Ascending aorta (tissue), 2 donors: Measurements from ENCODE around the gene GALNT18. TPM values are rescaled to one million over a fixed set of nuclear protein-coding genes. Genes with fewer than 3 reads are reported as not detected.

Experiments
- DNase-seq, 2 donors: peaks; one replicate each; pipeline ENCODE4 v3.0.0-alpha.2; 2019; ENCODE audit warnings: low spot score in 2 of 2
- H3K27ac ChIP-seq, 2 donors: fragments of 200-600 bp; sonication (generic); one replicate each; pipeline ENCODE4 v1.5.1; 2016 to 2017; ENCODE audit warnings: mild to moderate bottlenecking in 1 of 2
- H3K27me3 ChIP-seq: fragments of 200-600 bp; sonication (generic); one replicate; pipeline ENCODE4 v1.5.1; 2017
- H3K36me3 ChIP-seq, 2 donors: fragments of 200-600 bp; sonication (generic); one replicate each; pipeline ENCODE4 v1.5.1; 2016
- H3K4me1 ChIP-seq, 2 donors: fragments of 200-600 bp; sonication (generic); one replicate each; pipeline ENCODE4 v1.5.1; 2016 to 2017; ENCODE audit warnings: mild to moderate bottlenecking in 1 of 2
- H3K4me3 ChIP-seq, 2 donors: fragments of 200-600 bp; sonication (generic); one replicate each; pipeline ENCODE4 v1.5.1; 2016 to 2017; ENCODE audit warnings: mild to moderate bottlenecking in 1 of 2
- H3K9me3 ChIP-seq, 2 donors: fragments of 200-600 bp; sonication (generic); one replicate each; pipeline ENCODE4 v1.5.1; 2016
- intact Hi-C: fragments of 100-400 bp; cut with DNase I; formaldehyde crosslinking; loops from one replicate; pipeline ENCODE4 v1.15.1; 2023
- total RNA-seq: library from RNA; depleted of rRNA; stranded (reverse); fragments of >200 nt; gene quantifications from one replicate; pipeline ENCODE4 v1.1.0, GENCODE V29; 2016
- TF ChIP-seq, protein P1 (sequence below), 3 experiments: fragments of 200-600 bp in 2 of 3; fragments of 450-650 bp in 1 of 3; sonication (generic) in 2 of 3; IDR thresholded peaks; one replicate each; pipeline ENCODE4 v1.5.1; 2016 to 2019; ENCODE audit warnings: antibody characterized with exemption in 3 of 3, mild to moderate bottlenecking in 1 of 3, moderate library complexity in 1 of 3

Gene GALNT18
- total RNA-seq, 1 donor from 2014 or later, result 53.5 TPM

DNA sequence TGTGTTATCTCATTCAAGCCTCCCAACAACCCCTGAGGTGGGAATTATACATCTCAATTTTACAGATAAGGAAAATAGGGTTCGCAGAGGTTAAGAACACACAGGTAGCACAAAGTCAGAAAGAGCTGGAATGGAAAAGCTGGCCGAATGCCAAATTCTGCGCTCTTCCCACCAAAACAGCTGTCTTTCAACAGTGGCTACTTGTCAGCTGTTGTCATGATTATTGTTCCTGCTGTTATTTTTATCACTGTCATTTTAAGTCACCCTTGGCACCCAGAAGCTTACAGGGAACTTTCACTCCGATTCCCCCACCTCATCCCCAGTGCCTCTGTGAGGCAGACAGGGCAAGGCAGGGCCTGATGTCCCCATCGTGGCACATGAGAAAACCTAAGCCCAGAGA is 194.3 kb downstream of the GALNT18 start:
- Histone ChIP-seq H3K36me3 (peaks cover 0 to 7% of the 10 kb centered on the region in 2 donors), H3K9me3 (no peaks in the 10 kb centered on the region), H3K27ac (peak overlapping the region; percentile 41 to 44), H3K4me1 (peaks cover 0 to 5% of the 10 kb centered on the region in 2 donors), H3K27me3 (no peaks in the 10 kb centered on the region), H3K4me3 (no peak overlapping the region)
- no peak for DNase-seq
- TF ChIP-seq, protein P1, sequence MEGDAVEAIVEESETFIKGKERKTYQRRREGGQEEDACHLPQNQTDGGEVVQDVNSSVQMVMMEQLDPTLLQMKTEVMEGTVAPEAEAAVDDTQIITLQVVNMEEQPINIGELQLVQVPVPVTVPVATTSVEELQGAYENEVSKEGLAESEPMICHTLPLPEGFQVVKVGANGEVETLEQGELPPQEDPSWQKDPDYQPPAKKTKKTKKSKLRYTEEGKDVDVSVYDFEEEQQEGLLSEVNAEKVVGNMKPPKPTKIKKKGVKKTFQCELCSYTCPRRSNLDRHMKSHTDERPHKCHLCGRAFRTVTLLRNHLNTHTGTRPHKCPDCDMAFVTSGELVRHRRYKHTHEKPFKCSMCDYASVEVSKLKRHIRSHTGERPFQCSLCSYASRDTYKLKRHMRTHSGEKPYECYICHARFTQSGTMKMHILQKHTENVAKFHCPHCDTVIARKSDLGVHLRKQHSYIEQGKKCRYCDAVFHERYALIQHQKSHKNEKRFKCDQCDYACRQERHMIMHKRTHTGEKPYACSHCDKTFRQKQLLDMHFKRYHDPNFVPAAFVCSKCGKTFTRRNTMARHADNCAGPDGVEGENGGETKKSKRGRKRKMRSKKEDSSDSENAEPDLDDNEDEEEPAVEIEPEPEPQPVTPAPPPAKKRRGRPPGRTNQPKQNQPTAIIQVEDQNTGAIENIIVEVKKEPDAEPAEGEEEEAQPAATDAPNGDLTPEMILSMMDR (IDR thresholded peaks at IDR 0.05), result no peak
- intact Hi-C loops, result loop anchor here (5.0 kb wide), 1 partner anchor 35 kb away; no protein-coding TSS in a partner anchor

GRCh38 chr11:11427140-11427539 is 194.7 kb downstream of the GALNT18 start:
- peak overlapping the region; percentile 41 to 44 for H3K27ac ChIP-seq
- peaks cover 0 to 5% of the 10 kb centered on the region in 2 donors for H3K4me1 ChIP-seq
- H3K4me3 ChIP-seq, result no peak overlapping the region
- intact Hi-C loops, result loop anchor here (5.0 kb wide), 1 partner anchor 35 kb away; no protein-coding TSS in a partner anchor
- H3K9me3 ChIP-seq, result no peaks in the 10 kb centered on the region
- TF ChIP-seq, protein P1 (IDR thresholded peaks at IDR 0.05), result no peak
- DNase-seq, result no peak
- H3K36me3 ChIP-seq, result peaks cover 0 to 3% of the 10 kb centered on the region in 2 donors
- no peaks in the 10 kb centered on the region for H3K27me3 ChIP-seq

GRCh38 chr11:11426226-11426952 is 195.4 kb downstream of the GALNT18 start:
- intact Hi-C loops, result loop anchor here (5.0 kb wide), 1 partner anchor 34 kb away; no protein-coding TSS in a partner anchor
- no peak for DNase-seq
- no peak overlapping the region for H3K4me3 ChIP-seq
- H3K27ac ChIP-seq, result peak overlapping the region in 1 of 2 donors; percentile 41
- H3K4me1 ChIP-seq, result peaks cover 0 to 5% of the 10 kb centered on the region in 2 donors
- H3K27me3 ChIP-seq, result no peaks in the 10 kb centered on the region
- no peaks in the 10 kb centered on the region for H3K36me3 ChIP-seq
- TF ChIP-seq, protein P1 (IDR thresholded peaks at IDR 0.05), result no peak
- H3K9me3 ChIP-seq, result no peaks in the 10 kb centered on the region

DNA sequence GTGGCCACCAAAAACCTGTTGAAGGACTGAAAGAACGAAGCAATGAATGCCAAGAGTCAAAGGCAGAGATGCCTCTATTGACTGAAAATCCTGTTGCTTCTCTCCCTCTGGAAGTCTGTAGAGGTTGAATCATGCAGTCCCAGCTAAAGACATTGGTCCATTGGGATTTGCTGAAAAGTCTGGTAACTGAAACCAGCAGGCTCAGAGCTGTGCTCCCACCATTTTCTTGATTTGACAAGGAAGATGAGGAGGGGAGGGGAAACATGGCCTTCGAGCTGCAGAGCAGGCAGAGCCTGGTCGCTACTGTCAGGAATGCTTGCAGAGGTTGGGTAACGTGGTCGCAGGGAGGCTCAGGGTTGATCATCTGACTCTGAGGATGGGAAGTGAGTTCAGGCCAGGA is 196.0 kb downstream of the GALNT18 start:
- intact Hi-C loops, result loop anchor here (5.0 kb wide), 1 partner anchor 34 kb away; no protein-coding TSS in a partner anchor
- TF ChIP-seq, protein P1 (IDR thresholded peaks at IDR 0.05), result no peak
- Histone ChIP-seq H3K27ac (no peak overlapping the region), H3K36me3 (no peaks in the 10 kb centered on the region), H3K27me3 (no peaks in the 10 kb centered on the region), H3K9me3 (no peaks in the 10 kb centered on the region), H3K4me3 (no peak overlapping the region), H3K4me1 (peaks cover 0 to 5% of the 10 kb centered on the region in 2 donors)
- no peak for DNase-seq

- Histone ChIP-seq H3K27ac (no peak overlapping the region), H3K36me3 (no peaks in the 10 kb centered on the region), H3K9me3 (no peaks in the 10 kb centered on the region), H3K27me3 (no peaks in the 10 kb centered on the region), H3K4me1 (peaks cover 0 to 5% of the 10 kb centered on the region in 2 donors), H3K4me3 (no peak overlapping the region)
- no peak for DNase-seq
- intact Hi-C loops, result loop anchor here (5.0 kb wide), 1 partner anchor 32 kb away; no protein-coding TSS in a partner anchor
- TF ChIP-seq, protein P1 (IDR thresholded peaks at IDR 0.05), result no peak
Observed at GRCh38 chr11:11424688-11425087, 197.1 kb downstream of the GALNT18 start.
